H4 (cell line): ENCODE measurements around the gene DUSP8. TPM values are rescaled to one million over a fixed set of nuclear protein-coding genes. Genes with fewer than 3 reads are reported as not detected.
"Not testable (repeated sequence)": the region's sequence is repeated elsewhere in the genome, so short reads cannot be mapped to it uniquely, and the experiment has no call there.

Experiments used
- DNase-seq: peaks from one replicate; pipeline ENCODE4 v3.0.0-alpha.2; 2015; ENCODE audit warnings: low spot score
- total RNA-seq: library from RNA; depleted of rRNA; stranded (reverse); fragments of >200 nt; shearing (Covaris generic); gene quantifications from 2 replicates; pipeline ENCODE4 v1.2.3, GENCODE V29; 2014; rRNA removed

Gene DUSP8
- 0.45 and 3.2 TPM in 2 replicates for total RNA-seq

GRCh38 chr11:1572197-1573076, at the start of gene DUSP8:
Gene DUSP8 (minus strand): TSS chr11:1572271. CDS start chr11:1565826, 6,445 bp downstream.
- peak; percentile 83 for DNase-seq

GRCh38 chr11:1619449-1619848, 47.4 kb upstream of the DUSP8 start:
- DNase-seq, result peak; percentile 65

- DNase-seq, result no peak
Observed at GRCh38 chr11:1618231-1618630, 46.2 kb upstream of the DUSP8 start.

GRCh38 chr11:1608363-1608762, 36.3 kb upstream of the DUSP8 start, which contains the start of gene KRTAP5-3:
Gene KRTAP5-3 (minus strand): TSS chr11:1608463. CDS start chr11:1608385, 78 bp downstream.
- DNase-seq, result no peak

- DNase-seq, result not testable (repeated sequence)
Observed at GRCh38 chr11:1607901-1608300, 35.8 kb upstream of the DUSP8 start.

GRCh38 chr11:1607156-1607845, 35.2 kb upstream of the DUSP8 start:
- DNase-seq, result not testable (repeated sequence)

GRCh38 chr11:1605923-1606322, 33.9 kb upstream of the DUSP8 start:
- DNase-seq, result not testable (repeated sequence)

GRCh38 chr11:1604711-1605110, 32.6 kb upstream of the DUSP8 start:
- DNase-seq, result no peak

GRCh38 chr11:1604181-1604580, 32.1 kb upstream of the DUSP8 start:
- DNase-seq, result no peak

GRCh38 chr11:1603629-1604028, 31.6 kb upstream of the DUSP8 start:
- no peak for DNase-seq

GRCh38 chr11:1601663-1602062, 29.6 kb upstream of the DUSP8 start:
- not testable (repeated sequence) for DNase-seq

- no peak for DNase-seq
Observed at GRCh38 chr11:1600626-1601025, 28.6 kb upstream of the DUSP8 start.

GRCh38 chr11:1598816-1599215, 26.7 kb upstream of the DUSP8 start:
- no peak for DNase-seq

- not testable (repeated sequence) for DNase-seq
Observed at GRCh38 chr11:1598406-1598805, 26.3 kb upstream of the DUSP8 start.

- no peak for DNase-seq
Observed at GRCh38 chr11:1597994-1598380, 25.9 kb upstream of the DUSP8 start, which contains the start of gene KRTAP5-2. Gene KRTAP5-2 (minus strand): TSS chr11:1598294. CDS start chr11:1598250, 44 bp downstream.

- no peak for DNase-seq
Observed at GRCh38 chr11:1597331-1597993, 25.4 kb upstream of the DUSP8 start.

GRCh38 chr11:1596576-1597121, 24.6 kb upstream of the DUSP8 start:
- DNase-seq, result not testable (repeated sequence)

GRCh38 chr11:1595994-1596575, 24.0 kb upstream of the DUSP8 start:
- DNase-seq, result not testable (repeated sequence)

GRCh38 chr11:1592628-1593027, 20.6 kb upstream of the DUSP8 start:
- no peak for DNase-seq

- DNase-seq, result no peak
Observed at GRCh38 chr11:1589996-1590395, 17.9 kb upstream of the DUSP8 start.
